ENCODE measurements around the gene ZNF385A. TPM values are rescaled to one million over a fixed set of nuclear protein-coding genes. Genes with fewer than 3 reads are reported as not detected.

The ZNF385A gene
- total and polyA plus RNA-seq, 2 of the 4 experiments (the other 2 are of a cell fraction) = 0.36 to 2.5 TPM

- ChIA-PET POLR2A (ENCODE audit: unreplicated experiment) (no interaction called here), CTCF (interaction anchor here (1.4 kb wide), 1 partner anchor 20 kb away, joined by 6 read pairs; no protein-coding TSS in a partner anchor)
- Histone ChIP-seq H3K56ac (ENCODE audit: extremely low read depth, insufficient read depth, low read length) (no peak overlapping the region), H2AK5ac (ENCODE audit: low read depth, low read length) (peak overlapping the region; percentile 64; the same call in 1 of the 2 replicates), H2BK5ac (ENCODE audit: low read depth, low read length, poor library complexity, severe bottlenecking) (no peak overlapping the region), H3K4me1 (ENCODE audit: control insufficient read depth, insufficient read depth, low read length) (peaks cover 31% of the 10 kb centered on the region), H2AFZ (replicated peaks; ENCODE audit: low read length, poor library complexity) (peak overlapping the region; percentile 27), H4K91ac (ENCODE audit: insufficient read depth, low read depth, low read length) (peak overlapping the region; percentile 18; the same call in 1 of the 2 replicates), H3K27me3 (ENCODE audit: control insufficient read depth, insufficient read depth, low read length) (no peaks in the 10 kb centered on the region), H3K18ac (ENCODE audit: low read depth, low read length) (no peak overlapping the region), H4K8ac (ENCODE audit: low read depth in 2 of 2, low read length in 2 of 2) (no peak overlapping the region), H3K79me1 (ENCODE audit: low read depth in 1 of 2, low read length in 2 of 2) (peaks cover 11 to 22% of the 10 kb centered on the region in 2 experiments; a peak in 3 of 4 replicates), H2BK120ac (ENCODE audit: low read depth, low read length) (no peak overlapping the region; the same call in 1 of the 2 replicates), H3K23ac (ENCODE audit: low read depth, low read length) (no peak overlapping the region), H2BK20ac (ENCODE audit: low read depth, low read length) (no peak overlapping the region; the same call in 1 of the 2 replicates), H3K9ac (ENCODE audit: low read depth, low read length) (no peak overlapping the region), H2BK15ac (ENCODE audit: low read depth, low read length) (peak overlapping the region; percentile 70; the same call in 1 of the 3 replicates), H3K9me3 (ENCODE audit: control insufficient read depth, insufficient read depth, low read length) (no peaks in the 10 kb centered on the region), H3K4ac (ENCODE audit: low read depth, low read length) (peak overlapping the region; percentile 7; the same call in 1 of the 2 replicates), H3K14ac (replicated peaks; ENCODE audit: low read depth, low read length) (no peak overlapping the region; the same call in 1 of the 2 replicates), H3K9me1 (ENCODE audit: insufficient read depth, low read length) (peaks cover 43% of the 10 kb centered on the region), H4K20me1 (ENCODE audit: insufficient read depth, low read length) (no peaks in the 10 kb centered on the region), H4K5ac (ENCODE audit: low read depth, low read length) (no peak overlapping the region), H3K4me3 (ENCODE audit: insufficient read depth, low read depth, low read length) (no peak overlapping the region), H3K27ac (ENCODE audit: insufficient read depth, low read length) (no peak overlapping the region), H2AK9ac (replicated peaks; ENCODE audit: low read depth, low read length, poor library complexity) (no peak overlapping the region), H3K4me2 (ENCODE audit: low read depth, low read length) (no peak overlapping the region), H3K36me3 (ENCODE audit: control insufficient read depth, insufficient read depth, low read length) (no peaks in the 10 kb centered on the region)
- intact Hi-C loops (cut with micrococcal nuclease) (no loop called here), dilution Hi-C loops (cut with HindIII; ENCODE audit: low sequenced_read_pairs, unreplicated experiment) (no loop called here), in situ Hi-C loops (cut with MboI; ENCODE audit: low sequenced_read_pairs) (no loop called here)
- TF ChIP-seq CHD1 (IDR thresholded peaks at IDR 0.05; ENCODE audit: low read depth, low read length) (no peak), BHLHE40 (IDR thresholded peaks at IDR 0.05; ENCODE audit: low read depth, low read length) (no peak), MAFK (IDR thresholded peaks at IDR 0.05; ENCODE audit: low read depth, low read length) (no peak), FOS (IDR thresholded peaks at IDR 0.05; ENCODE audit: low read depth, low read length) (no peak), RCOR1 (IDR thresholded peaks at IDR 0.05; ENCODE audit: insufficient replicate concordance, low read length) (no peak), NFE2L2 (IDR thresholded peaks at IDR 0.05; ENCODE audit: low read depth, low read length) (peak; percentile 37; the same call in 1 of the 2 replicates), CTCF (conservative IDR thresholded peaks at IDR 0.05; ENCODE audit: low read depth, low read length) (no peak)
- BruUV-seq (replicated peaks) = no TSS peak
- no peak for DNase-seq
- ATAC-seq (ENCODE audit: low read depth) = no peak
- no CpG with 5 or more reads among the region's 3 CpGs for WGBS, 2 experiments (ENCODE audit: extremely low coverage in 2 of 2, insufficient read length in 1 of 2)
Observed at GRCh38 chr12:54424224-54424623, 39.7 kb upstream of the ZNF385A start.
